ENCODE measurements around the gene ACAD8. TPM values are rescaled to one million over a fixed set of nuclear protein-coding genes. Genes with fewer than 3 reads are reported as not detected.

Gene ACAD8
- polyA plus RNA-seq, 1 experiment: 24.7 TPM

- H3K27me3 ChIP-seq (ENCODE audit: control insufficient read depth, insufficient read depth, low read length): no peaks in the 10 kb centered on the region
- TF ChIP-seq CTCF (IDR thresholded peaks at IDR 0.05; ENCODE audit: low read depth, low read length): no peak
- POLR2A ChIA-PET: interaction anchor here (0.5 kb wide), 1 partner anchor 11 kb away, joined by 3 read pairs; no protein-coding TSS in a partner anchor
- H3K27ac ChIP-seq (ENCODE audit: low read depth, low read length): no peak overlapping the region
- CTCF ChIA-PET: no interaction called here
- DNase-seq (ENCODE audit: low read depth, low spot score): no peak
- H3K4me3 ChIP-seq (ENCODE audit: low read depth, low read length): no peak overlapping the region
- H3K9me3 ChIP-seq (ENCODE audit: control insufficient read depth, insufficient read depth, low read length): no peaks in the 10 kb centered on the region
Measured at GRCh38 chr11:134237557-134237922, 15.8 kb upstream of the ACAD8 start.

DNA sequence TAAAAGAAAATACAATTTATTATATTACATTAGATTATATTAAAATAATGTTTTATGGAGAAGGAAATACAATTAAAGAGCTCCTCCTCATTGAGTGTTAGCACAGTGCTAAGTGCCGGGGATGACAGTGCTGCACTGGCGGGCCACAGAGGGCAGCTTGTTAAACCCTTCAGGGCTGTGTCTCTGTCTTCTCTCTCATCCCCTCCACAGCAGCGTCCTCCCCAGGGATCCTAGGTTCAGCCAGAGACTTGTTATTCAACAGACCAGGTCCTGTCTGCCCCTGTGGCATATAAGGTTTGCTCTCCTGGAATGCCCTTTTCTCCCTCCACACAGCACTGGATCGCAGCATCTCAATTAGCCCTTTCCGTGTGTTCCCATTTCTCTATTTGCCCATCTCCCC lies 14.4 kb upstream of the ACAD8 start:
- Histone ChIP-seq H3K27me3 (ENCODE audit: control insufficient read depth, insufficient read depth, low read length) (no peaks in the 10 kb centered on the region), H3K9me3 (ENCODE audit: control insufficient read depth, insufficient read depth, low read length) (no peaks in the 10 kb centered on the region), H3K4me3 (ENCODE audit: low read depth, low read length) (no peak overlapping the region), H3K27ac (ENCODE audit: low read depth, low read length) (no peak overlapping the region)
- CTCF ChIA-PET: interaction anchor here (0.9 to 1.8 kb wide), 3 partner anchors 12 to 188 kb away, joined by 3 to 5 read pairs (median 3); partner anchors contain the start of gene VPS26B
- no peak for DNase-seq (ENCODE audit: low read depth, low spot score)
- POLR2A ChIA-PET: no interaction called here
- TF ChIP-seq CTCF (IDR thresholded peaks at IDR 0.05; ENCODE audit: low read depth, low read length): no peak

DNA sequence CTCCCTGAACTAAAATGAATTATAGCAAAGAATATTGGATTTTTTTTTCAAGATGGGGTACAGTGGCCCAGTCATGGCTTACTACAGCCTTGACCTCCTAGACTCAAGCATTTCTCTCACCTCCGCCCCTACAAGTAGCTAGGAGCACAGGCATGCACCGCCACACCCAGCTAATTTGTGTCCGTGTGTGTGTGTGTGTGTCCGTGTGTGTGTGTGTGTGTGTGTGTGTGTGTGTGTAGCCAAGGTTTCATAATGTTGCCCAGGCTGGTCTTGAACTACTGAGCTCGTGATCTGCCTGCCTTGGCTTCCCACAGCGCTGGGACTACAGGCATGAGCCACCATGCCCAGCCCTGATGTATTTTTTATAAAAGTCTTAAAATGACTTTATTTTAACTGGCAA lies 12.8 kb upstream of the ACAD8 start:
- ChIA-PET CTCF (interaction anchor here (1.8 kb wide), 1 partner anchor 10 kb away, joined by 5 read pairs; no protein-coding TSS in a partner anchor), POLR2A (interaction anchor here (0.6 to 0.7 kb wide), 2 partner anchors 17 to 323 kb away, joined by 3 to 7 read pairs; partner anchors contain the start of gene NCAPD3)
- Histone ChIP-seq H3K4me3 (ENCODE audit: low read depth, low read length) (no peak overlapping the region), H3K9me3 (ENCODE audit: control insufficient read depth, insufficient read depth, low read length) (no peaks in the 10 kb centered on the region), H3K27me3 (ENCODE audit: control insufficient read depth, insufficient read depth, low read length) (no peaks in the 10 kb centered on the region), H3K27ac (ENCODE audit: low read depth, low read length) (no peak overlapping the region)
- DNase-seq (ENCODE audit: low read depth, low spot score): no peak
- TF ChIP-seq CTCF (IDR thresholded peaks at IDR 0.05; ENCODE audit: low read depth, low read length): no peak

DNA sequence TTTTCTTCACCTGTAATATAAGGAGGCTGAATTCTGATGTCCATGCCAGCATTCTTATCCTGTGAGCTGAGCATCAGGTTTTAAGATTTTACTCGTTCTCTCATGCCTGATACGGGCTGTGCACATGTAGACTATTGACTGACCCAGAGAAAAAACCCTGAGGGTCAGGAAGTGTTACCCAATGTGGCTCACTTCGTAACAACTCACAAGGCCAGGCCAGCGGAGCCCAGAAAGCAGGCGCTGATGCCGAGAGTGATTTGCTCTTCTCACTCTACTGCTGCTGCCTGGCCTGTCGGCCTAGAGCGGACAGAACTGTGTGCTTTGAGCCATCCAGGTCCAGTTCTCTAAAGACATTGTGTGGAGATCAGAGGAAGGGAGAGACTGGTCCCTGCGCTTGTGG lies 11.0 kb upstream of the ACAD8 start:
- H3K27me3 ChIP-seq (ENCODE audit: control insufficient read depth, insufficient read depth, low read length): no peaks in the 10 kb centered on the region
- DNase-seq (ENCODE audit: low read depth, low spot score): no peak
- TF ChIP-seq CTCF (IDR thresholded peaks at IDR 0.05; ENCODE audit: low read depth, low read length): no peak
- POLR2A ChIA-PET: no interaction called here
- H3K4me3 ChIP-seq (ENCODE audit: low read depth, low read length): no peak overlapping the region
- no peaks in the 10 kb centered on the region for H3K9me3 ChIP-seq (ENCODE audit: control insufficient read depth, insufficient read depth, low read length)
- CTCF ChIA-PET: no interaction called here
- no peak overlapping the region for H3K27ac ChIP-seq (ENCODE audit: low read depth, low read length)

GRCh38 chr11:134243913-134244312 lies 9.5 kb upstream of the ACAD8 start:
- Histone ChIP-seq H3K27ac (ENCODE audit: low read depth, low read length) (no peak overlapping the region), H3K27me3 (ENCODE audit: control insufficient read depth, insufficient read depth, low read length) (no peaks in the 10 kb centered on the region), H3K4me3 (ENCODE audit: low read depth, low read length) (no peak overlapping the region), H3K9me3 (ENCODE audit: control insufficient read depth, insufficient read depth, low read length) (no peaks in the 10 kb centered on the region)
- no peak for DNase-seq (ENCODE audit: low read depth, low spot score)
- TF ChIP-seq CTCF (IDR thresholded peaks at IDR 0.05; ENCODE audit: low read depth, low read length): no peak
- ChIA-PET POLR2A (no interaction called here), CTCF (interaction anchor here (0.5 to 1.8 kb wide), 5 partner anchors 19 to 625 kb away, joined by 3 to 11 read pairs (median 6); partner anchors contain the start of gene VPS26B)

All from AG04450 (cell line).